Heart left ventricle (tissue), 16 donors: ENCODE data around the gene IQGAP2. TPM values are rescaled to one million over a fixed set of nuclear protein-coding genes. Genes with fewer than 3 reads are reported as not detected.

ENCODE experiments used
- ATAC-seq, 4 donors: fragments of 200-7000 bp; cut with Tn5 transposase; one replicate each; pipeline ENCODE4 v1.9.1; 2020 to 2022; ENCODE audit warnings: moderate library complexity in 4 of 4, mild to moderate bottlenecking in 3 of 4, moderate number of reproducible peaks in 1 of 4
- DNase-seq, 5 donors: peaks; one replicate each; pipeline ENCODE4 v3.0.0-alpha.2; 2020
- H3K27ac ChIP-seq, 12 donors: fragments of 200-600 bp; sonication (generic) in 4 of 12; one replicate each; pipeline versions ENCODE4 v1.5.0 to v1.8.0; 2016 to 2022; ENCODE audit warnings: mild to moderate bottlenecking in 2 of 12
- H3K27me3 ChIP-seq, 9 donors: fragments of 200-600 bp; sonication (generic) in 2 of 9; one replicate each; pipeline versions ENCODE4 v1.5.1 to v1.8.0; 2016 to 2022; ENCODE audit warnings: mild to moderate bottlenecking in 3 of 9
- H3K36me3 ChIP-seq, 9 donors: fragments of 200-600 bp; sonication (generic) in 2 of 9; one replicate each; pipeline versions ENCODE4 v1.5.0 to v1.8.0; 2018 to 2022; ENCODE audit warnings: mild to moderate bottlenecking in 2 of 9
- H3K4me1 ChIP-seq, 12 donors: fragments of 200-600 bp; sonication (generic) in 4 of 12; one replicate each; pipeline versions ENCODE4 v1.5.0 to v1.8.0; 2016 to 2022; ENCODE audit warnings: mild to moderate bottlenecking in 3 of 12
- H3K4me3 ChIP-seq, 12 donors: fragments of 200-600 bp; sonication (generic) in 4 of 12; one replicate each; pipeline versions ENCODE4 v1.5.0 to v1.8.0; 2017 to 2022; ENCODE audit warnings: mild to moderate bottlenecking in 9 of 12, moderate library complexity in 4 of 12
- H3K9me3 ChIP-seq, 12 donors: fragments of 200-600 bp; sonication (generic) in 4 of 12; one replicate each; pipeline versions ENCODE4 v1.5.0 to v1.8.0; 2016 to 2022; ENCODE audit warnings: mild to moderate bottlenecking in 1 of 12
- CTCF ChIP-seq, 12 donors: fragments of 200-600 bp; sonication (generic) in 4 of 12; IDR thresholded peaks; one replicate each; pipeline versions ENCODE4 v1.5.0 to v1.8.0; 2018 to 2022; ENCODE audit warnings: antibody characterized with exemption in 12 of 12, mild to moderate bottlenecking in 5 of 12
- POLR2A ChIP-seq, 2 donors: fragments of 450-650 bp; IDR thresholded peaks; one replicate each; pipeline ENCODE4 v1.6.1; 2017; ENCODE audit warnings: antibody characterized with exemption in 2 of 2, mild to moderate bottlenecking in 2 of 2, moderate library complexity in 2 of 2
- WGBS, 4 donors: extraction: QIAGEN DNeasy Blood & Tissue Kit in 2 of 4; methylation state at CpG; one replicate each; pipeline versions ENCODE4 v1.1.5 to v1.1.7; 2013 to 2018; 5-methylcytosine and 5-hydroxymethylcytosine counted together
- intact Hi-C, 10 donors: fragments of 100-400 bp; cut with DNase I; formaldehyde crosslinking; loops; one replicate each; pipeline versions ENCODE4 v1.11.1 to v1.14.2; 2022
- polyA plus RNA-seq, 2 donors: library from polyadenylated mRNA; stranded (reverse); fragments of 200-250 nt; gene quantifications; one replicate each; pipeline ENCODE4 v1.2.3, GENCODE V29; 2013
- total RNA-seq, 9 donors: library from RNA; depleted of rRNA in 2 of 9; stranded (reverse); fragments of >200 nt in 2 of 9; fragmentation: NEBNext Ultra II Directional in 3 of 9; extraction: Animal tissue kit (Norgen Biotek cat#: 25700) in 3 of 9; gene quantifications; one replicate each; pipeline versions ENCODE4 v1.1.0 to v1.2.4, GENCODE V29; 2016 to 2023
- donor health status: ischemic (EF 13 %, LVEDD 7.1; RV severe dilation, severe dysfunction).
- donor health status: healthy with polysubstance abuse.
- donor health status: DM: no; HTN: yes; CAD: no.
- donor health status: DM: no; HTN: no; CAD: no.
- donor health status: ischemic (EF 25% LVEDD 6.9; RV normal size, moderate dysfunction).
- donor health status: ischemic (EF 25% LVEDD 5.7; RV mildly dilated, moderate dysfunction).
- donor health status: healthy.
- donor health status: DM: yes; HTN: yes; CAD: no.
- donor health status: ischemic (EF 35%, LVEDD 5.7; RV mildly dilated, moderate dysfunction).
- donor health status: nonischemic (EF 11% LVEDD 7.7; RV severe dilation, severe dysfunction).
- donor health status: DM: yes; HTN: yes; CAD: no.
- donor health status: PGD.
- donor health status: ischemic (EF 29% LVEDD 5.4; RV normal size, mild dysfunction).
- donor health status: nonischemic (EF 23%, LVEDD 6.1; RV moderate dilation, normal function).

Gene IQGAP2
- total and polyA plus RNA-seq, 11 donors = 1.7 to 35.4 (median 6.1) TPM

- Histone ChIP-seq H3K4me3 (no peak overlapping the region), H3K27ac (peak overlapping the region in 2 of 12 donors; percentile 6 to 10), H3K36me3 (peaks cover 0 to 11% (median 0%) of the 10 kb centered on the region in 9 donors), H3K27me3 (no peaks in the 10 kb centered on the region), H3K4me1 (peaks cover 0 to 15% (median 0%) of the 10 kb centered on the region in 12 donors), H3K9me3 (no peaks in the 10 kb centered on the region)
- DNase-seq (no peak), ATAC-seq (peak in 1 of 4 donors; percentile 33)
- WGBS, 4 donors = 33 to 46% (median 36%) methylated on average over 8 of the region's 8 CpGs
- no peak for TF ChIP-seq POLR2A (IDR thresholded peaks at IDR 0.05)
- TF ChIP-seq CTCF (IDR thresholded peaks at IDR 0.05) = no peak
- intact Hi-C loops = no loop called here
Observed at GRCh38 chr5:76625087-76625815, 222.2 kb downstream of the IQGAP2 start.

GRCh38 chr5:76626738-76627137 lies 223.7 kb downstream of the IQGAP2 start:
- 73 to 82% (median 80%) methylated on average over 6 of the region's 6 CpGs for WGBS, 4 donors
- Histone ChIP-seq H3K36me3 (peaks cover 0 to 11% (median 0%) of the 10 kb centered on the region in 9 donors), H3K27me3 (no peaks in the 10 kb centered on the region), H3K27ac (no peak overlapping the region), H3K4me3 (no peak overlapping the region), H3K9me3 (no peaks in the 10 kb centered on the region), H3K4me1 (peaks cover 0 to 15% (median 0%) of the 10 kb centered on the region in 12 donors)
- no peak for ATAC-seq
- no peak for DNase-seq
- intact Hi-C loops = no loop called here
- no peak for TF ChIP-seq POLR2A (IDR thresholded peaks at IDR 0.05)
- no peak for TF ChIP-seq CTCF (IDR thresholded peaks at IDR 0.05)

- H3K4me1 ChIP-seq = peaks cover 0 to 19% (median 0%) of the 10 kb centered on the region in 12 donors
- no peak overlapping the region for H3K27ac ChIP-seq
- DNase-seq (no peak), ATAC-seq (no peak)
- peaks cover 0 to 19% (median 0%) of the 10 kb centered on the region in 9 donors for H3K36me3 ChIP-seq
- no peaks in the 10 kb centered on the region for H3K9me3 ChIP-seq
- H3K27me3 ChIP-seq = no peaks in the 10 kb centered on the region
- TF ChIP-seq POLR2A (IDR thresholded peaks at IDR 0.05) = no peak
- no peak for TF ChIP-seq CTCF (IDR thresholded peaks at IDR 0.05)
- no peak overlapping the region for H3K4me3 ChIP-seq
- 41 to 91% (median 75%) methylated on average over 4 of the region's 4 CpGs for WGBS, 4 donors
- intact Hi-C loops = loop anchor here in 1 of 10 donors (5.0 kb wide), 1 partner anchor 32 kb away; no protein-coding TSS in a partner anchor
Observed at GRCh38 chr5:76634661-76635060, 231.6 kb downstream of the IQGAP2 start.

- DNase-seq (no peak), ATAC-seq (no peak)
- no peak for TF ChIP-seq CTCF (IDR thresholded peaks at IDR 0.05)
- no peak for TF ChIP-seq POLR2A (IDR thresholded peaks at IDR 0.05)
- Histone ChIP-seq H3K4me3 (no peak overlapping the region), H3K27me3 (no peaks in the 10 kb centered on the region), H3K27ac (no peak overlapping the region), H3K9me3 (no peaks in the 10 kb centered on the region), H3K4me1 (peaks cover 0 to 19% (median 0%) of the 10 kb centered on the region in 12 donors), H3K36me3 (peaks cover 0 to 19% (median 0%) of the 10 kb centered on the region in 9 donors)
- intact Hi-C loops = loop anchor here in 1 of 10 donors (5.0 kb wide), 1 partner anchor 35 kb away; no protein-coding TSS in a partner anchor
- WGBS, 4 donors = 95 to 99% (median 97%) methylated on average over 2 of the region's 2 CpGs
Observed at GRCh38 chr5:76637490-76637889, 234.4 kb downstream of the IQGAP2 start.
